GM21723 (cell line): ENCODE results near the gene CCT6B.

Experiments used
- ATAC-seq: cut with Tn5 transposase; IDR thresholded peaks from one replicate; pipeline ENCODE4 v1.9.1; 2021; ENCODE audit warnings: mild to moderate bottlenecking, moderate library complexity; ENCODE audit not compliant: unreplicated experiment

The CCT6B gene

DNA sequence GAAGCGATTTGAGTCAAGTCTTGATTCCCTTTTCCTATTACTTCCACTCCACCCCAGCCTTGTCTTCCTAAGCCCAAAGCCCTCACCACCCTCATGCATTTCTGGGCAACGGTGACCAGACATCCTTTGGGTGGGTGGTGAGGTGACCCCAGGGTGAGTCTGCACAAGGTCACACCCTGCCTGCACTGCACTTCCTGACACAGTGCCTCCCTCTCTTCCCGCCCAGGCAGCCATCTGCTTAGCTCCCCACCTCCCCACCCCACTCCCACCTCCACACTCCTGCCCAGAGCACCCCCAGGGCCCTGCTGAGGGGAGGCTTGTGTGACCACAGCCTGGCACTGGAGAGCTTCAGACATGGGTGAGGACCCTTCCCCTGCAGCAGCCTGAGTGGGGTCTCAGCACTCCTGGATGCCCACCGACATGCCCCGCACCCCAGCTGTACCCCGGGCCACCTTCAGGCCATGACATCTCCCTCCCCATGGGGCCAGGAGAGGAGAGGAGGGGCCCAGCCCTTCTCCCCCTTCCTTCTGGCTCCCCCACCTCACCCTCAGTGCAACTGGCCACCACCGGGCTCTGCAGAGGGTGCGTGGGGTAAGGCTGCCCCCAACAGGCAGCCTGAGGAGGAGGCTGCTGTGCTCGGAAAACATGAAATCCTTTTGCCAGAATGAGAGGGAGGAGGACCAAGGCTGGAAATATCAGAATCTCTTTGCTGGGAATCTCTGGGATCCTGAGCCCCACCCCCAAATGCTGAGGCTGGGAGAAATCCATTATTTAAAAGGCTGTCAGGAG is 68.6 kb downstream of the CCT6B start:
- ATAC-seq = no peak

DNA sequence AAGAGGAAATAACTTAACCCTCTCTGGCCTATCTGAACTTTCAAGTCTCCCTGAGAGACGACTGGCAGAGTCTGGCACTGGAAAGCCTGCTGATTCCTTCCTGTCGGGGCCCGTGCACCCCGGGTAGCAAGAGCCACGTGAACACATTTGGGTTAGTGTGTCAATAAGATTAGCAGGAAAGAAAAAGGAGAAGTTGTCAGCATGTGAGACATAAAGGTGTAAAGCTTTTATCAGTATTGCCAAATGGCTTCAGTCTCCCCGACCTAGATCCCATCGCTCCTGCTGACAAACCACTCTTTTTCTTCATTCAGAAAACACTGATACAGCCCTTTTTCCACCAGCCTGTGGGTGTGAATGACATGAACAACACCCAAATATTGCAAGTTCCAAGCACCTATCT is 74.4 kb downstream of the CCT6B start:
- ATAC-seq = no peak

- ATAC-seq = no peak
Observed at GRCh38 chr17:34885076-34885475, 76.2 kb downstream of the CCT6B start.

- ATAC-seq = no peak
Observed at GRCh38 chr17:34884597-34884996, 76.7 kb downstream of the CCT6B start.

DNA sequence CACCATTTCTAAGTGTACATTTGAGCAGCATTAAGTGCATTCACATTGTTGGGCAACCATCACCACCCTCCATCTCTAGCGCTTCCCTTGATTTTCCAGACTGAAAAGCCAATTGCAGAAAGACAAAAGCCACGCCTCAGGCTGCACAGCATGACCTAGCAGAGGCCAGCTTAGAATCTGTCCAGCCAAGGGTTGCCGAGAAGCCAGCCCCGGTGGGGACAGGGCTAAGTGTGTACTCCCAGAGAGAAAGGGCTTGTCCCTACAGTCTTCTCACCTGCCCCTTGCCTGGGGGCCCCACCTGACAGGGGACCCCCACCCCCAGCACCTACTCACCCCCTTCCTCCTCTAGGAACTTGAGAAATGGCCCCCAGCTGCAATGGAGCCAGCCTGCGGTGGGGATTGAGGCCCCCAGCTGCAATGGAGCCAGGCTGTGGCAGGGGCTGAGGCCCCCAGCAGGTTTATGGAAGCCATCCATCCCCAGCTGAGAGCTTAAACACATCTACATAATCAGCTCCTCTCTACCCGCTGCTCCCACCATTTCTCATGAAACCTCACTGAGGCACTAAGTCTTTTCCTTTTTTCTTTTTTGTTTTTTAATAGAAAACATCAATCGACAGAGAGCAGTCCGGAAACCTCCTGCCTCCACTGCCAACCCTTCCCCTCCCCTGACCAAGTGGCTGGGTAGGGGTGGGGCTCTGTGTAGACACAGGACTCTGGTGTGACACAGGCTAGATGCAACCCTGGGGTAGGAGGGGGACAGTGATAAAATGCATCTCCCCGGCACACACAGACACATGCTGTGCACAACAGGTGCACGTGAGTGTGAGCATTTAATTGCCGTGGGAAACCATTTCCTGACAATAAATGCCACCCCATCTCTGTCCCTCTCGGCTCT is 77.9 kb downstream of the CCT6B start:
- ATAC-seq = no peak

DNA sequence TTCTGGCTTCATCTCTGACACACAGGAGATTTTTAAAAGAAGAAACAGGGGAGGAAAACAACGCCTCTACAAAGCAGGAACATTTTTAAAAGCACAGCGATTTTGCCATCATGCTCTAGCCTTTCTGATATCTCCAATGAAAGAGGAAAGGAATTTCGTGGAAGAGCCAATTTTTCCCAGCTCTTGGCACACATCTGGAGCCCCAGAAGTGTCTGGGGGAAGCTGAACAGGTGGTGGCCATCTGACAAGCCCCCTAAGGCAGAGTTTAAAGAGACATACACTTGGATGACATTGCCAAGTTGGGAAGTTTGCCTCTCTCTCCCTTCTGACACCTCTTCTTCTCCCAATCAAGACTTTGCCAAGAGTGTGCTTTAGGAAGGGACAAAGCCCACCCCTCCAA is 82.1 kb downstream of the CCT6B start:
- no peak for ATAC-seq
